GM19239 (cell line): ENCODE measurements around the gene ARL15.

Experiments used
- DNase-seq: peaks from one replicate; pipeline ENCODE4 v3.0.0; 2011; ENCODE audit warnings: low spot score; ENCODE audit not compliant: insufficient read length
- FAIRE-seq: peaks from 2 replicates; lab custom pipeline; 2011; peaks lifted over from hg19 to GRCh38; lab: Jason Lieb, UNC

Gene ARL15

GRCh38 chr5:54120473-54120872 lies 189.9 kb downstream of the ARL15 start:
- FAIRE-seq (no peak), DNase-seq (no peak)

- DNase-seq (no peak), FAIRE-seq (no peak)
Observed at GRCh38 chr5:54117957-54118356, 192.4 kb downstream of the ARL15 start.

- DNase-seq: no peak
Observed at GRCh38 chr5:54115735-54116403, 194.5 kb downstream of the ARL15 start.

GRCh38 chr5:54113060-54113459 lies 197.3 kb downstream of the ARL15 start:
- FAIRE-seq (no peak), DNase-seq (no peak)

More at GRCh38 chr5:54115735-54116403, 194.5 kb downstream of the ARL15 start:
- no peak for FAIRE-seq

- FAIRE-seq: no peak
- DNase-seq: no peak
Observed at GRCh38 chr5:54109626-54110330, 200.6 kb downstream of the ARL15 start.

- DNase-seq (no peak), FAIRE-seq (no peak)
Observed at GRCh38 chr5:54108136-54108535, 202.2 kb downstream of the ARL15 start.

- FAIRE-seq: no peak
- DNase-seq: no peak
Observed at GRCh38 chr5:54103871-54104270, 206.5 kb downstream of the ARL15 start.

GRCh38 chr5:54098267-54098666 lies 212.1 kb downstream of the ARL15 start:
- no peak for FAIRE-seq

GRCh38 chr5:54095969-54096368 lies 214.4 kb downstream of the ARL15 start:
- no peak for DNase-seq
- FAIRE-seq: no peak

More at GRCh38 chr5:54098267-54098666, 212.1 kb downstream of the ARL15 start:
- no peak for DNase-seq

GRCh38 chr5:54094706-54095105 lies 215.7 kb downstream of the ARL15 start:
- DNase-seq (no peak), FAIRE-seq (no peak)

- no peak for FAIRE-seq
- DNase-seq: no peak
Observed at GRCh38 chr5:54093861-54094260, 216.5 kb downstream of the ARL15 start.

- no peak for FAIRE-seq
- DNase-seq: no peak
Observed at GRCh38 chr5:54093081-54093492, 217.3 kb downstream of the ARL15 start.

- FAIRE-seq (no peak), DNase-seq (no peak)
Observed at GRCh38 chr5:54091307-54092130, 218.9 kb downstream of the ARL15 start.

GRCh38 chr5:54090495-54091120 lies 219.8 kb downstream of the ARL15 start:
- FAIRE-seq: no peak

GRCh38 chr5:54088081-54088480 lies 222.3 kb downstream of the ARL15 start:
- DNase-seq: no peak
- FAIRE-seq: no peak

More at GRCh38 chr5:54090495-54091120, 219.8 kb downstream of the ARL15 start:
- no peak for DNase-seq

GRCh38 chr5:54087436-54087835 lies 222.9 kb downstream of the ARL15 start:
- no peak for DNase-seq
- FAIRE-seq: no peak

- FAIRE-seq (no peak), DNase-seq (no peak)
Observed at GRCh38 chr5:54086191-54086590, 224.2 kb downstream of the ARL15 start.

GRCh38 chr5:54084696-54085095 lies 225.7 kb downstream of the ARL15 start:
- no peak for FAIRE-seq
- DNase-seq: no peak

- DNase-seq: no peak
- no peak for FAIRE-seq
Observed at GRCh38 chr5:54083851-54084250, 226.5 kb downstream of the ARL15 start.

GRCh38 chr5:54083245-54083644 lies 227.1 kb downstream of the ARL15 start:
- FAIRE-seq (no peak), DNase-seq (no peak)
